GOT3 (cell line): ENCODE data around the gene MED1.
"Not testable (repeated sequence)": the region's sequence is repeated elsewhere in the genome, so short reads cannot be mapped to it uniquely, and the experiment has no call there.

Source experiments
- DNase-seq: peaks from one replicate; lab custom pipeline; 2025; ENCODE audit warnings: mixed read lengths; lab: John Stamatoyannopoulos, UW

Gene MED1

GRCh38 chr17:39410279-39410678, 40.8 kb downstream of the MED1 start:
- DNase-seq: no peak

- DNase-seq: no peak
These were observed 42.7 kb downstream of the MED1 start for GRCh38 chr17:39408360-39408759.

GRCh38 chr17:39406951-39407350, 44.1 kb downstream of the MED1 start:
- no peak for DNase-seq

- no peak for DNase-seq
These were observed 45.6 kb downstream of the MED1 start for GRCh38 chr17:39405436-39405835.

- DNase-seq: no peak
These were observed 46.3 kb downstream of the MED1 start for GRCh38 chr17:39404542-39405378.

GRCh38 chr17:39402890-39403605, 48.0 kb downstream of the MED1 start:
- DNase-seq: no peak

GRCh38 chr17:39402244-39402889, 48.7 kb downstream of the MED1 start:
- DNase-seq: peak; percentile 78

- DNase-seq: peak; percentile 60
These were observed 49.4 kb downstream of the MED1 start, which contains the start of gene FBXL20 for GRCh38 chr17:39401412-39402243. TSS of gene FBXL20 (minus strand) at chr17:39401626. CDS start at chr17:39401402, 224 bp downstream.

- DNase-seq: no peak
These were observed 50.3 kb downstream of the MED1 start for GRCh38 chr17:39400547-39401411.

GRCh38 chr17:39399791-39400190, 51.3 kb downstream of the MED1 start:
- no peak for DNase-seq

- no peak for DNase-seq
These were observed 57.3 kb downstream of the MED1 start for GRCh38 chr17:39393736-39394135.

- no peak for DNase-seq
These were observed 59.6 kb downstream of the MED1 start for GRCh38 chr17:39391448-39391847.

- DNase-seq: no peak
These were observed 66.0 kb downstream of the MED1 start for GRCh38 chr17:39385040-39385439.

- no peak for DNase-seq
These were observed 70.9 kb downstream of the MED1 start for GRCh38 chr17:39380144-39380543.

- no peak for DNase-seq
These were observed 74.6 kb downstream of the MED1 start for GRCh38 chr17:39376434-39376833.

GRCh38 chr17:39367805-39368204, 83.3 kb downstream of the MED1 start:
- not testable (repeated sequence) for DNase-seq

- DNase-seq: no peak
These were observed 85.2 kb downstream of the MED1 start for GRCh38 chr17:39365872-39366271.

GRCh38 chr17:39365242-39365641, 85.8 kb downstream of the MED1 start:
- DNase-seq: no peak

GRCh38 chr17:39364236-39365025, 86.6 kb downstream of the MED1 start:
- DNase-seq: no peak

GRCh38 chr17:39361064-39361463, 90.0 kb downstream of the MED1 start:
- no peak for DNase-seq
